GM12875 (cell line): Measurements from ENCODE around the gene NIFK.

Source experiments
- H3K4me3 ChIP-seq: one replicate; pipeline ENCODE4 v1.5.1; 2011; ENCODE audit warnings: low read depth, low read length, control low read depth
- CTCF ChIP-seq: IDR thresholded peaks from 2 replicates; pipeline ENCODE4 v1.5.1; 2011; ENCODE audit warnings: low read depth, mild to moderate bottlenecking, control low read depth, inconsistent platforms, low read length, moderate library complexity, borderline replicate concordance; ENCODE audit not compliant: insufficient read depth

Gene NIFK

GRCh38 chr2:121774235-121774634, 37.6 kb upstream of the NIFK start:
- TF ChIP-seq CTCF = no peak
- H3K4me3 ChIP-seq = no peak overlapping the region

- H3K4me3 ChIP-seq = no peak overlapping the region
- no peak for TF ChIP-seq CTCF
These were observed 35.5 kb upstream of the NIFK start for GRCh38 chr2:121771976-121772742.

GRCh38 chr2:121768143-121768755, 31.6 kb upstream of the NIFK start:
- no peak overlapping the region for H3K4me3 ChIP-seq
- no peak for TF ChIP-seq CTCF

GRCh38 chr2:121766624-121767023, 29.9 kb upstream of the NIFK start:
- no peak for TF ChIP-seq CTCF
- H3K4me3 ChIP-seq = no peak overlapping the region

- TF ChIP-seq CTCF = no peak
- no peak overlapping the region for H3K4me3 ChIP-seq
These were observed 28.1 kb upstream of the NIFK start for GRCh38 chr2:121764681-121765228.

GRCh38 chr2:121755237-121756111, 18.8 kb upstream of the NIFK start, which contains the start of gene TSN:
Gene TSN, plus strand, starts transcription at chr2:121755651. Its CDS starts 129 bp downstream, at chr2:121755780.
- H3K4me3 ChIP-seq = peak within 1 kb of the TSS; percentile 81
- TF ChIP-seq CTCF = no peak
